Effector memory CD4-positive, alpha-beta T cell (primary cell): ENCODE data around the gene ZDHHC1.
"Not testable (repeated sequence)": the region's sequence is repeated elsewhere in the genome, so short reads cannot be mapped to it uniquely, and the experiment has no call there.

Experiments used
- DNase-seq, 3 donors: peaks; one replicate each; pipeline ENCODE4 v3.0.0-alpha.2; 2020
- H3K27ac ChIP-seq: 2 replicates; pipeline ENCODE4 v1.7.0; 2013; ENCODE audit warnings: mild to moderate bottlenecking, low read length, moderate library complexity; ENCODE audit not compliant: insufficient read depth, poor library complexity, severe bottlenecking
- H3K27me3 ChIP-seq: replicated peaks from 2 replicates; pipeline ENCODE4 v1.7.0; 2013; ENCODE audit warnings: mild to moderate bottlenecking, low read length; ENCODE audit not compliant: insufficient read depth, control insufficient read depth, poor library complexity, severe bottlenecking
- H3K36me3 ChIP-seq: 2 replicates; pipeline ENCODE4 v1.7.0; 2013; ENCODE audit warnings: mild to moderate bottlenecking, low read length, moderate library complexity; ENCODE audit not compliant: control insufficient read depth, insufficient read depth
- H3K4me1 ChIP-seq: 2 replicates; pipeline ENCODE4 v1.7.0; 2013; ENCODE audit warnings: low read length, mild to moderate bottlenecking; ENCODE audit not compliant: control insufficient read depth, insufficient read depth, poor library complexity, severe bottlenecking
- H3K4me3 ChIP-seq: 2 replicates; pipeline ENCODE4 v1.7.0; 2013; ENCODE audit warnings: low read length, low read depth, mild to moderate bottlenecking; ENCODE audit not compliant: insufficient read depth, poor library complexity, severe bottlenecking
- H3K9me3 ChIP-seq: 2 replicates; pipeline ENCODE4 v1.7.0; 2013; ENCODE audit warnings: mild to moderate bottlenecking, low read length, moderate library complexity; ENCODE audit not compliant: control insufficient read depth

ZDHHC1 gene

GRCh38 chr16:67389911-67390815, 26.1 kb downstream of the ZDHHC1 start:
- no peak overlapping the region for H3K27ac ChIP-seq
- H3K36me3 ChIP-seq, result no peaks in the 10 kb centered on the region
- H3K27me3 ChIP-seq, result peaks cover 23% of the 10 kb centered on the region
- DNase-seq, result no peak
- H3K9me3 ChIP-seq, result no peaks in the 10 kb centered on the region
- peaks cover 15% of the 10 kb centered on the region for H3K4me1 ChIP-seq
- H3K4me3 ChIP-seq, result no peak overlapping the region

DNA sequence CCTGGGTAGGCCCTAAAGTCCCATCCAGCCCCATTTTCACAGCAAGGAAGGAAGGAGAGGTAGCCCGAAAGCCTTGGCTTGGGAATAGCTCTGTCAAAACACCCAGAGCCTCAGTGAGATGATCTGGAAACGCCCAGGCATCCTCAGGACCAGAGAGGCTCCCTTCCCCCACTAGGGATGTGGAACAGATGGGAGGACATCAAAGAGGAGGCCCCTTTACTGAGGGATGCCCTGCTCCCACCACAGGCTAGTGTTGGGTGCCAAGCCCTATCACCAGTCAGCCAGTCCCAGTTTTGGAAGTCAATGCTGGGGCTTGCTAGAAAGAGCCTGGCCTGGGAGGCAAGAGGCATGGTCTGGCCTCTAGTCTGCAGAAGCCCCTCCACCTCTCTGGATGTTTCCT, 27.7 kb downstream of the ZDHHC1 start:
- Histone ChIP-seq H3K4me1 (peaks cover 6% of the 10 kb centered on the region), H3K27me3 (peaks cover 7% of the 10 kb centered on the region), H3K9me3 (no peaks in the 10 kb centered on the region), H3K27ac (no peak overlapping the region), H3K4me3 (no peak overlapping the region), H3K36me3 (no peaks in the 10 kb centered on the region)
- no peak for DNase-seq

DNA sequence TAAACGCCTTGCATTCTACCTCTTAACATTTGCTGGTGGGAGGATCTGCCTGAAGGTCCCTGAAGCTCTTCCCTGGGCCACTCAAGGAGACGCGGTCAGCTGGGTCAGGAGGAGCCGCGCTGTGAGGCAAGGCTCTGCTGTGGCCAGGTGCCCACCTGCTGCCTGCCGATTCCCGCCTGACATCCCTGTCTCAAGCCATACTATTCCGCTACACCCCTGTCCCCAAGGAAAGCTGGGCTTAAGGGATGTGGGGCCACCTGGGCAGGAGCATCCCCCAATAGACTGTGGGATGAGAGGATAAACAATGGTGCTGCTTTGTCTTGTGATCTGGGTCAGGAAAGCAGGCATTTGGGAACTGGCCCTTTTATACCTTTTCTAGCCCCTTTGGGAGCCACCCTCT, 28.1 kb downstream of the ZDHHC1 start:
- Histone ChIP-seq H3K4me1 (peaks cover 2% of the 10 kb centered on the region), H3K27ac (no peak overlapping the region), H3K9me3 (no peaks in the 10 kb centered on the region), H3K4me3 (no peak overlapping the region), H3K27me3 (peaks cover 3% of the 10 kb centered on the region), H3K36me3 (no peaks in the 10 kb centered on the region)
- no peak for DNase-seq

DNA sequence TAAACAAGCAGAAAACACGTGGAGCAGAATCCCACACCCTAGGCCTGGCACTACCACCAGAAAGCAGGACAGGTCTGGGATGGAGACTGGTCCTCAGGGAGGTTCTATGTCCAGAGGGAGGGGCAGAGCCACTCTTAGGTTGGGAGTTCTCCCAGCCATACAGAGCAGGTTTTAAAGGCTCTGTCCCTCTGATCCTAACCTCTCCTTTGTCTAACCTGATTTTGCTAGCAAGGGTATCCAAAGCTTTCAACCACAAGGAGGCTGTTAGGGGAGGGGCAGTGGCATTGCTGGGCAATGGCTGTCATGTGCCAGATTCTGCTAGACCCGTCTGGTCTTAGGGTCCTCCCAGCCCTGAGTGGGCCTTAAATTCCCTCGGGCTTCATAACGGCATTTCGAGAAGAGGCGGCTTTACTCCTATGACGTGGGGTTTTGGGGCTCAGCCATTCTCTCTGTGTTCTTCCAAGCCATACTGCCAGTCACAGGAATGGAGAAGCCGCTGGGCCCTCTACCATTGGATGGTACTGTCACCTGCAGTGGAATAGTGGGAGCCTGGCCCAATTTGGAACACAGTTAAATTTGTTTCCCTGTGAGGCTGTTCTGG, 28.7 kb downstream of the ZDHHC1 start:
- no peaks in the 10 kb centered on the region for H3K9me3 ChIP-seq
- no peaks in the 10 kb centered on the region for H3K4me1 ChIP-seq
- DNase-seq, result no peak
- no peak overlapping the region for H3K27ac ChIP-seq
- H3K4me3 ChIP-seq, result no peak overlapping the region
- no peaks in the 10 kb centered on the region for H3K27me3 ChIP-seq
- no peaks in the 10 kb centered on the region for H3K36me3 ChIP-seq

- Histone ChIP-seq H3K9me3 (no peaks in the 10 kb centered on the region), H3K4me3 (no peak overlapping the region), H3K27ac (no peak overlapping the region), H3K27me3 (no peaks in the 10 kb centered on the region), H3K36me3 (no peaks in the 10 kb centered on the region), H3K4me1 (no peaks in the 10 kb centered on the region)
- no peak for DNase-seq
These were observed 29.3 kb downstream of the ZDHHC1 start for GRCh38 chr16:67386861-67387455.

GRCh38 chr16:67384778-67385510, 31.3 kb downstream of the ZDHHC1 start:
- Histone ChIP-seq H3K27me3 (no peaks in the 10 kb centered on the region), H3K36me3 (no peaks in the 10 kb centered on the region), H3K4me1 (no peaks in the 10 kb centered on the region), H3K9me3 (no peaks in the 10 kb centered on the region), H3K4me3 (no peak overlapping the region), H3K27ac (no peak overlapping the region)
- DNase-seq, result no peak

DNA sequence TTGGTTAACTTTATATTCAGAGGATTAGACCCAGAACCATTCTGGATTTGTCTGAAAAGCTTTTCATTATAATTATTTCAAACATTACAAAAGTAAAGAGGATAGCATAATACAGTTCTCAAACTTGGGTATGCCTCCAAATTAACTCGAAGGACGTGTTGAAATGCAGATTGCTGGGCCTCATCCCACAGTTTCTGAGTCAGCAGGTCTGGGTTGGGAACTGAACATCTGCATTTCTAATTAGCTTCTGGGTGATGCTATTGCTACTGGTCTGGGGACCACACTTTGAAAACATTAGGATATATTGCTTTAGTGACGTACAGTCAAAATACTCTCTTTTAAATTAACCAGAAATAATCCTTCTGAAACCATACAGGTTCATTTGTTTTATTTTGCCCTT, 33.0 kb downstream of the ZDHHC1 start:
- H3K27ac ChIP-seq, result no peak overlapping the region
- H3K4me3 ChIP-seq, result no peak overlapping the region
- H3K27me3 ChIP-seq, result no peaks in the 10 kb centered on the region
- DNase-seq, result no peak
- no peaks in the 10 kb centered on the region for H3K36me3 ChIP-seq
- H3K4me1 ChIP-seq, result no peaks in the 10 kb centered on the region
- no peaks in the 10 kb centered on the region for H3K9me3 ChIP-seq

DNA sequence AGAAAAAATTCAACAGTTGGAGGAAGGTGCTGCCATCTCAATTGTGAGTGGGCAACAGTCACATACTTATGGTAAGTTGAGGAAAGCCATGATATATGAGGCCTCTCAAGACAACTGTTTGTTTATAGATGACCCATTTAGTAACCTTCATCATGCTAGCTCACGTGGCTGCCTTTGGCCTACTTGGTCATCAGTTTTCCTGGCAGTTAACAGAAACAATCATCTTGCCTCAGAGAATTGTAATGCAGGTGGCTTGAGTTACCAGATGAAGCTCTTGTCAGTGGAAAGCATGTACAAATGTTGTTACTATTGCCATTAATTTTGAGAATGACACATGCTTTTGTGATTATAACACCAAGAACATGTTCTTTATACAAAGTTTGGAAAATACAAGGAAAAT, 37.6 kb downstream of the ZDHHC1 start:
- Histone ChIP-seq H3K36me3 (no peaks in the 10 kb centered on the region), H3K9me3 (no peaks in the 10 kb centered on the region), H3K4me3 (no peak overlapping the region), H3K27ac (no peak overlapping the region), H3K27me3 (no peaks in the 10 kb centered on the region), H3K4me1 (no peaks in the 10 kb centered on the region)
- DNase-seq, result no peak

DNA sequence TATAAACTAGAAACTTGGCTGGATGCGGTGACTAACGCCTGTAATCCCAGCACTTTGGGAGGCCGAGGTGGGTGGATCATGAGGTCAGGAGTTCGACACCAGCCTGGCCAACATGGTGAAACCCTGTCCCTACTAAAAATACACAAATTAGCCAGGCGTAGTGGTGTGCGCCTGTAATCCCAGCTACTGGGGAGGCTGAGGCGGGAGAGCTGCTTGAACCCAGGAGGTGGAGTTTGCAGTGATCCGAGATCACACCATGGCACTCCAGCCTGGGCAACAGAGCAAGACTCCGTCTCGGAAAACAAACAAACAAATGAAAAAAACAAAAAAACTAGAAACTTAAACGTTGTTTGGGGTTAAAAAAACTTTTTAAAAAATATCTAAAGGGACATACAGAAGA, 40.3 kb downstream of the ZDHHC1 start:
- not testable (repeated sequence) for H3K27me3 ChIP-seq, H3K4me1 ChIP-seq, H3K27ac ChIP-seq, H3K4me3 ChIP-seq, H3K36me3 ChIP-seq, DNase-seq, H3K9me3 ChIP-seq
